GM06990 (cell line): ENCODE results near the gene STAB2.

Experiments
- DNase-seq: peaks from one replicate; pipeline ENCODE4 v3.0.0-alpha.2; 2011; ENCODE audit not compliant: insufficient read length; ENCODE audit errors: extremely low read depth
- H3K27me3 ChIP-seq: replicated peaks from 2 replicates; pipeline ENCODE4 v1.6.0; 2011; ENCODE audit warnings: low read length; ENCODE audit not compliant: control insufficient read depth, insufficient read depth
- H3K36me3 ChIP-seq: 2 replicates; pipeline ENCODE4 v1.5.1; 2011; ENCODE audit warnings: low read length; ENCODE audit not compliant: control insufficient read depth, insufficient read depth
- H3K4me3 ChIP-seq: replicated peaks from 2 replicates; pipeline ENCODE4 v1.5.1; 2011; ENCODE audit warnings: low read depth, mild to moderate bottlenecking, control low read depth, low read length
- TF ChIP-seq, protein P1 (sequence below): IDR thresholded peaks from 2 replicates; pipeline ENCODE4 v1.5.1; 2011; ENCODE audit warnings: low read length, control low read depth, mild to moderate bottlenecking, inconsistent platforms; ENCODE audit not compliant: insufficient read depth, poor library complexity, severe bottlenecking

Gene STAB2

DNA sequence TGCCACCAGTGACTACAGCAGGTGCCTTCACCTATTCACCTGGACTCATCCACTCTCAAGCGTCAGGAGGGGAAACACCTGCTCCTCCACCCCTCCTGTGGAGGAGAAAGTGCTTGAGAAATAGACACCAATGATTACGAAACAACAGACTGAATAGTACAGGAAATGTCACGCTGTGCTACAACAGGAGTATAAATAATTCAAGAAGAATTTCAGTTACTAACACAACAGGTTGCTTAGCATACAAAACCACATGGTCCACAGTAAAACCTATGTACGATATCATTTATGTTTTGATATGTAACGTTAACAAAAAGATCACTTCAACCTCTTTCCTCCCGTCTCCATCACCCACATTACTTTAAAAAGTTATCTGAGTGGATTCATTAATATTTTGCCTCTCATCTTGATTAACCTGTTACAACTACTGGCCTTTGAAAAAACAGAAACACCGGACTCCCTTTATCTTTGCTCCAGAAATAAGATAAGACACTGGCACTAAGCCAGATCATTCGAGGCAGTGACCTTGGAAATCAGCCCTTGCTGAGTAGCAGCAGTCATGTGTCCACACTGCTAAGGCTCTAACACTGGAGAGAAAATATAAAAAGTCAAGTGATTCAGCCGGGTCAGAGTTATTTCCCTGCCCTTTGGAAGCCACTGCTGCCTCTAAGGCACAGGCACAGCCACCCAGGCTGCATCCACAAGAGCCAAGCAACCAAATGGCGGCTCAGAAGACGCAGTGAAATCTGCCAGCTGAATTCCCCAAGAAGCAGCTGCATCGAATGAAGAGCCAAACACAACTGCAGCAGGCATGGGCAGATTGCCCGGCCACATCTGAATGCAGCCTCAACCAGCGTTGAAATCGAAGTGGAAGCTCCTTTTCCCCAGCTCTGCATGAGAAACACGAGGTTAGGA lies 213.0 kb downstream of the STAB2 start:
- Histone ChIP-seq H3K36me3 (no peaks in the 10 kb centered on the region; the same call in 1 of the 2 replicates), H3K27me3 (no peaks in the 10 kb centered on the region), H3K4me3 (no peak overlapping the region)
- DNase-seq = no peak
- TF ChIP-seq, protein P1, sequence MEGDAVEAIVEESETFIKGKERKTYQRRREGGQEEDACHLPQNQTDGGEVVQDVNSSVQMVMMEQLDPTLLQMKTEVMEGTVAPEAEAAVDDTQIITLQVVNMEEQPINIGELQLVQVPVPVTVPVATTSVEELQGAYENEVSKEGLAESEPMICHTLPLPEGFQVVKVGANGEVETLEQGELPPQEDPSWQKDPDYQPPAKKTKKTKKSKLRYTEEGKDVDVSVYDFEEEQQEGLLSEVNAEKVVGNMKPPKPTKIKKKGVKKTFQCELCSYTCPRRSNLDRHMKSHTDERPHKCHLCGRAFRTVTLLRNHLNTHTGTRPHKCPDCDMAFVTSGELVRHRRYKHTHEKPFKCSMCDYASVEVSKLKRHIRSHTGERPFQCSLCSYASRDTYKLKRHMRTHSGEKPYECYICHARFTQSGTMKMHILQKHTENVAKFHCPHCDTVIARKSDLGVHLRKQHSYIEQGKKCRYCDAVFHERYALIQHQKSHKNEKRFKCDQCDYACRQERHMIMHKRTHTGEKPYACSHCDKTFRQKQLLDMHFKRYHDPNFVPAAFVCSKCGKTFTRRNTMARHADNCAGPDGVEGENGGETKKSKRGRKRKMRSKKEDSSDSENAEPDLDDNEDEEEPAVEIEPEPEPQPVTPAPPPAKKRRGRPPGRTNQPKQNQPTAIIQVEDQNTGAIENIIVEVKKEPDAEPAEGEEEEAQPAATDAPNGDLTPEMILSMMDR = no peak

DNA sequence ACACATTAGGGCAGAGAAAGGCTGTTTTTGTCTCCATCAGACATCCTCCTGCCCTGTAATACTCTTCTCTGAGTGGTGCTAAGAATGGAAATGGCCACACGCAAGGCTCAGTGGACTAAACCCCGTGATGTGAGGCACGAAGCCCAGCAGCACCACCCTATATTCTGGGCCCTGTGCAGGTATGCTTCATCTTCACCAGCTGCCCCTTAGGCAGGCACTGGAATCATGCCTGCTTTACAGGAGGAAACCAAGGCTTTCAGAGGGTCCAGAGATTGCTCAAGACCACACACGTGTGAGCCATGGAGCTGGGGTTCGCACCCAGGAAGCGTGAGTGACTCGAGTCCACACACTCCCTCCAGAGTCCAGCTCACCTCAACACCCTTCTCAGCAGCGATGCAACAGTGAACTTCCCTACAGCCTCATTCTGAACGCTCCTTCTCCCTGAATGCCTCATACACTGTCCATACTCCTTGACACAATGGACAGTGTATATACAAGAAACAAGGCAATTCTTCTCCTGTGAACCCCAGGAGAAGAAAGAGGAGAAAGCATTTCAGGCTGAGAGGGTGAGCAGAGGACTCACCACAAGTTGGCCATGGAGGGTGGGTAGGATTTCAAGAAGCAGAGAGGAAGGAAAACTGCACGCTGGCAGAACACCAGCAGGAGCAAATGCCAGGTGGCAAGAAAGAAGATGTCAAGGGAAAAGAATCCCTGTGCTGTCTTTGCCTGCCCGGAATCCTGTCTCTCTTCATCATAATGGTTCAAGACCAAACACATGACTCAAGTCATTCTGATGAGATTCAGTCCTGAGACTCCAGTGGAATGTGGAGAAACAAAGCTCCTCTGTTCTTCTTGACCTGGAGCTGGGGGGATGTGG lies 214.9 kb downstream of the STAB2 start:
- Histone ChIP-seq H3K4me3 (no peak overlapping the region), H3K27me3 (no peaks in the 10 kb centered on the region), H3K36me3 (no peaks in the 10 kb centered on the region)
- no peak for DNase-seq
- TF ChIP-seq, protein P1 = no peak

DNA sequence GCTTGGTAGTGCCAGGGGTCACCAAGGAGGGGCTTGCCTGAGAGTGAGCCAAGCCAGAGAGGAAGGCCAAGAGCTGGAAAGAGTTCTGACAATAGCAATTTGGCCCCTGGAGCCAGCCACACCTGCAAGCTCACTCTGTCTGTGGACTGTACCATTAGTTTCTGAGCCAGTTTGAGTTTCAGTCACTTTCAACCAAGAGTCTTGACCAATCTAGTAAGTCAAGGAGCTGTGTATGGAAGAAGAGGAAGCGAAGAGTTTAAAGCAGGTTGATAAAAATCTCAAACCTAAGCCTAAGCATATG lies 215.5 kb downstream of the STAB2 start:
- TF ChIP-seq, protein P1 = no peak
- Histone ChIP-seq H3K27me3 (no peaks in the 10 kb centered on the region), H3K4me3 (no peak overlapping the region), H3K36me3 (no peaks in the 10 kb centered on the region)
- no peak for DNase-seq

DNA sequence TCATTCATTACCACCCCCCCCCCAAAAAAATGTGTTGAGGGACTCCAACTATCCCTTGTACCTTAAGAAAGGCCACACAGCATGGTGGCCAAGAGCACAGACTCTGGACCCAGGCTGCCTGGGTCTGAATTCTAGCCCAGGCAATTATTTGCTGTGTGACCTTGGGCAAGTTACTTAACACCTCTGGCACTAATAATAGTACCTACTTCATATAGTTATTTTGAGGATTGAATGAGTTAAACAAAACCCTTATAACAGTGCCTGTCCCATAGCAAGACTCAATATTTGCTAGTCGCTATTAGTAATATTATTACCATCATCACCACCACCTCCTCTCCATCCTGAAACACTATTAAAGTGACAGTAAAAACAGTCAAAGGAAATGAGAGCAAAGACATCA lies 216.8 kb downstream of the STAB2 start:
- TF ChIP-seq, protein P1 = no peak
- no peak for DNase-seq
- H3K36me3 ChIP-seq = peaks cover under 1% of the 10 kb centered on the region; the same call in 1 of the 2 replicates
- no peaks in the 10 kb centered on the region for H3K27me3 ChIP-seq
- no peak overlapping the region for H3K4me3 ChIP-seq

DNA sequence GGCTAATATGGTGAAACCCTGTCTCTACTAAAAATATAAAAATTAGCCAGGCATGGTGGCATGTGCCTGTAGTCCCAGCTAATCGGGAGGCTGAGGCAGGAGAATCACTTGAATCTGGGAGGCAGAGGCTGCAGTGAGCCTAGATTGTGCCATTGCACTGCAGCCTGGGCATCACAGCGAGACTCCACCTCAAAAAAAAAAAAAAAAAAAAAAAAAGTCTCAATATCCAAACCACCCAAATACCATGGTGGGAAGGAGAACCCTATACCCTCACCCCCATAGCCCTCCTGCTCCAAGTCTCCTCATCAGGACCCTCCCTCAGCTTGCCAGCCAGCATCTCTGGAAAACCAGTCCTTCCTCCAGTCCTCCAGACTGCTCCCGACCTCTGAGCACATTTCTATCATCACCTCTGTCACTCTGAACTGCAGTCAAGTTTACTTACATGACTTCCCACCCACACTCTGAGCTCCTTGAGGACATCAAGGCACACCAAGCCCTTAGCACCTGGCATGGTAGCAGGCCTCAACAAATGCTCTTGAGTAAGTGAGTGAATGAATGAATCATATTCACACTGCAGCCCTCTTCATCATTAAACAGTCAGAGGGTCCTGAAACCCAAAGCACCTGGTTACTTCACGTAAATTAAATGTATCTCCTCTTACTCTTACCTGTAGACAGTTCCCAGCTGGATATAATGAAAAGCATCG lies 218.7 kb downstream of the STAB2 start:
- TF ChIP-seq, protein P1 = no peak
- DNase-seq = no peak
- H3K4me3 ChIP-seq = no peak overlapping the region
- peaks cover 2% of the 10 kb centered on the region for H3K36me3 ChIP-seq
- H3K27me3 ChIP-seq = no peaks in the 10 kb centered on the region
